MG63 (cell line): ENCODE measurements around the gene PXDN. TPM values are rescaled to one million over a fixed set of nuclear protein-coding genes. Genes with fewer than 3 reads are reported as not detected.

Experiments
- DNase-seq: peaks from one replicate; pipeline ENCODE4 v3.0.0-alpha.2; 2020
- H3K27me3 ChIP-seq: fragments of 250-450 bp; sonication (Bioruptor Pico); 2 replicates; pipeline ENCODE4 v1.5.1; 2020; ENCODE audit warnings: mild to moderate bottlenecking, moderate library complexity
- H3K36me3 ChIP-seq: fragments of 250-450 bp; sonication (Bioruptor Pico); 2 replicates; pipeline ENCODE4 v1.5.1; 2020; ENCODE audit warnings: mild to moderate bottlenecking, moderate library complexity
- H3K4me3 ChIP-seq: fragments of 250-450 bp; sonication (Bioruptor Pico); 2 replicates; pipeline ENCODE4 v1.5.1; 2020; ENCODE audit warnings: mild to moderate bottlenecking, moderate library complexity
- H3K9me3 ChIP-seq: fragments of 250-450 bp; sonication (Bioruptor Pico); 2 replicates; pipeline ENCODE4 v1.5.1; 2020; ENCODE audit warnings: mild to moderate bottlenecking, moderate library complexity
- total RNA-seq: library from RNA; depleted of rRNA; stranded (reverse); fragments of >200 nt; shearing (Covaris generic); gene quantifications from 2 replicates; pipeline ENCODE4 v1.2.3, GENCODE V29; 2014; ENCODE audit warnings: low replicate concordance

The PXDN gene
- total RNA-seq, 1 experiment from 2014 or later = 204 TPM

DNA sequence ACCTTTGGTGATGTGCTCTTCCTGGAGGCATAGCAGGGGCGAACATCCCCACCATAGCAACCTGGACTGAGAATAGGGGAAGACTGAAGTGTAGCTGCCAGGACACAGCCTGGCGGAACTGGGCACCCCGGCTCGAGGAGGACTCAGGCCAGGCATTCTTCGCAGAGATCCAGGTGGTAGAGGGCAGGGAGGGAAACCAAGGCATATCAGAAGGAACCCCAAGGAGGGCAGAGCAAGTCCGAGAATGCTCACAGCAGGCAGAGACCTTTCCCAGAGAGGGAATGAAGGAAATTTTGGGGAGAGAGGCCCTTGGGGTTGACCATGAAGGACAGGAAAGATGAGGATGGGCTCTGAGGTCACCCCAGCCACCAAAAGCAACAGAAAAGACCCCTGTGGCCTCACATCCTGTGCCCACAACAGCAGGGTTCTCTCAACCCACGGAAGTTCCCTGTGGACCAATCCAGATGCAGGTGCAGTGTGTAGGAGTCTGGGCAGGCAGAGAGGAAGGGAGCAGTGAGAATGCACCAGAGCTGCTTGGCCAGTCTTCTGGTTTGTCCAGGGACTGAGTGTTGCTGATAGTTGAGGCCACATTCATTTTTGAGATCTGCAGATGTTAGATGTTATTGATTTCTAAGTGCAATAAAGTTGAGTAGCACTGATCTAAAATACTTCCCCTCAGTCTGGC is 136.9 kb downstream of the PXDN start:
- H3K9me3 ChIP-seq = no peaks in the 10 kb centered on the region
- no peak for DNase-seq
- no peak overlapping the region for H3K4me3 ChIP-seq
- H3K27me3 ChIP-seq = no peaks in the 10 kb centered on the region
- no peaks in the 10 kb centered on the region for H3K36me3 ChIP-seq

DNA sequence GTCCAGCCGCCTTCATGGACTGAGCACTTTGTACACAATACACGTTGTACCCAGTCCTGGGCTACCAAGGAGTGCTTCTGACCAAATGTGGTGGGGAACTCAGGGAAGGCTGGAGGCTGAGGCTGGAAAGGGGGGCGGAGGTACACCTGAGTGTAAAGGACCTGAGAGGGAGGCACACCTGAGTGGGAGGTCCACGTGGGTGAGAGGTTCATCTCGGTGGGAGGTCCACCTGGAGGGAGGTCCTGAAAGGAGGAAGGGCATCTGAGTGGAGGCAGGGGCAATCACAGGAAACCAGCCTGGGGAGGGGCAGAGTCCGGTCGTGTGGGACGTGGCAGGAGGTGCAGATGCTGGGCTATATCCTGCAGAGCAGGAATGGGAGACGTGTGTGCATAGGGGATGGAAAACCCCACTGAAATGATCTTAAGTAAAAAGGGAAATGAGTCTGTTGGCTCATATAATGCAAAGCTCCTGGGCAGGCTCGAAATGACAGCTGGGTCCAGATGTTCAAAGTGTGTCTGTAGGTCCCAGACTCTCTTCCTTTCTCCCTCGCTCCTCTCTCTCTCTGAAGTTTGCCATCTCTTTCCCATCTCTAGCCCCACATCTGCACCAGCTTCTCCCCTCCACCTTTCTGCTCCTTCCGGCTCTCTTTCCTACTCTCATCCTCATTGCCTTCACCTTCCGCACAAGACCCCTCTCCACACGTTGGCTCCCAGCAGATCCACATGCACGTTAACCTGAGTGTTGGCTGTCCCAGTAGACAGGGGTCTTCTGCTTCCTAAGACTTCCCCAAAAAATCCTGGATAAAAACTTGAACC is 137.7 kb downstream of the PXDN start:
- Histone ChIP-seq H3K9me3 (no peaks in the 10 kb centered on the region), H3K4me3 (no peak overlapping the region), H3K27me3 (no peaks in the 10 kb centered on the region), H3K36me3 (no peaks in the 10 kb centered on the region)
- peak; percentile 66 for DNase-seq

DNA sequence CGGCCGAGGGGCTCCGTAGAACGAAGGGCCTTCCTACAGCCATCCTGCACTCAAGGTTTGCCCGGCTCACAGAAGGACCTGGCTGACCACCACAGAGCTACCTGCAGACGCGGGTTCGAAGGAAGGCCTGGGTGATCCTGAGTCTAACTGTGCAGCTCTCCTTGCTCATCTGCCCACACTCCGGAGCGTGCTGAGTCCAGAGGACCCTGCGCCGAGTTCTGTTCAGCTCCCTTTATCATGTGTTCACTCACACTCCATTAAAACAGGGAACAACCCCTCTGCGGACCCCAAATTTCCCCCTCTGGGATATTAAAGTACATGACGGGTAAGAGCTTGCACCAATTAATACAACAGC is 138.3 kb downstream of the PXDN start:
- DNase-seq = no peak
- no peak overlapping the region for H3K4me3 ChIP-seq

DNA sequence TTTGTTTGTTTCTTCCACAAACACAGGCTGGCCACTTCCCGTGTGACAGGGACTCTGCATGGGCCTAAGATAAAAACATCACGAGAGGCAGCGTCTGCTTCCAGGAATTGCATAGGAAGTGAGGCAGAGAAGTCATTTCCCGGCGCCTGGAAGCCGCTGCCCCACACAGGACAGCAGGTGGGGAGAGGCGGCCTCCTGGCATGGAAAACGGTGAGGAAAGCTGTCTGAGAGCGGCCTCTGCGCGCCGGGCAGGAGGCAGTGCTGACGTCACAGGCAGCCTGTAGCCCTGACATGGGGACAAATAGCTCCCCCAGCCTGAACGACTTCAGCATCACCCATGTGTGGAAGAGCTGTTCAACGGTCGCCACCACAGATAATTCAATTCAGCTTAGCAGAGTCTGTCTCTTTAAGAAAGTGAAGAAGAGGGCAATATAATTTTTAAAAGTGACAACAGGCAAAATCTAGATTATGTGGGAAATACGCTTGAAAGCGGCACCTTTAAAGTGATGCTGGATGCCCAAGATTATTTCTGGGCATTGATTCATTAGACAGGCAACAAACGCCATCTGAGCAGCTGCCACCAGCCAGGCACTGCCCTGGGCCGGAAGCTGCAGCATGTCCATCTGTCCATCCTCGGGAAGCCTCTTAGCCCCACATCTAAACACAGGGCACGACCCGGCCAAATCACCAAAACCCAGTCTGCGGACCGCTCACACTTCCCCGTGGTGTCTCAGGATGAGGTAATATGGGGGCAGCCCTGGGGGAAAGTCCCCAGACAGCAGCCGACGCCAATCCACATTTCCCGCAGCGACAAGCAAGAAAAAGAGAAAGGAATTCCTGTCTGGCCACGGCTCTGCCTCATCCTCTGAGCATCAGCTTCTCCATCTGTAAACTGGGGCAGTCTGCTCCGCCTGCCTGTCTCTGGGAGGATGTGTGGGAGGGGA is 138.9 kb downstream of the PXDN start:
- Histone ChIP-seq H3K9me3 (no peaks in the 10 kb centered on the region), H3K4me3 (no peak overlapping the region), H3K27me3 (no peaks in the 10 kb centered on the region), H3K36me3 (no peaks in the 10 kb centered on the region)
- no peak for DNase-seq

More for the DNA sequence above, 138.3 kb downstream of the PXDN start:
- Histone ChIP-seq H3K9me3 (no peaks in the 10 kb centered on the region), H3K27me3 (no peaks in the 10 kb centered on the region), H3K36me3 (no peaks in the 10 kb centered on the region)

DNA sequence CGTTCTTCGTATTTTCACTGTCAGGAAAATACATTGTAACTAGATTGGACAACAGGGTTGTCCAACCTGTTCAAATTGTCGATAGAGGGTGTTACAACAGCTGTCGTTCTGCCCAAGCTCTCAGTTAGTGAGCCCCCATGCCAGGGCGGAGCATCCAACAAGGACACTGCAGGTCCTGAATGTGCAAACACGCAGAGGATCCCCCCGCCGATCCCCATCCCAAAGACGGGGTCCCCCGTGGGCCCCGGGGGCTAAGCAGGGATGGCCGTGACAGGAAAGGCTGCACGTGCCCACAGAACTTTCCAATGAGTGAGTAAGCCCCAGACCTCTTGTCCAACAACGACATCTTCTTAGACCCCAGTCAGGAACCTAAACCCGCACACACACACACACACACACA is 140.8 kb downstream of the PXDN start:
- DNase-seq = no peak
- Histone ChIP-seq H3K4me3 (no peak overlapping the region), H3K27me3 (no peaks in the 10 kb centered on the region)

DNA sequence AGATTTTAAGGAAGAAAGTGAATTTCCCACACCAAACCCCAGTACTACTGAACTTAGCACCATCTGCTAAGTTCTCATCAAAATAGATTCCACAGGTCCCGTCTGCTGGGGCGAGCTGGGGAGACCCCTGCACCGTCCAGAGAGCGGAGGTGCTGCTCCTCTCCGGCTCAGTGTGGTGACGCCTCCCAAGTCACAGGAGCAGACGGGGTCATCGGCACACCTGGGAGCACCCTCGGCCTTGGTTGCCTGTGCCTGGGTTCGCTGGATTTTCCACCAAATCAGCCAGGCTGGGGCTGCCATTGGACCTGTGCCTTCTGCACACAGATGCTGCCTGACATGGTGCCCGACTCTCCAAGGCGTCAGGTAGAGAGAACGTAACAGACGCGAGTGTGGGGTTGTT is 141.3 kb downstream of the PXDN start:
- Histone ChIP-seq H3K27me3 (no peaks in the 10 kb centered on the region), H3K9me3 (no peaks in the 10 kb centered on the region), H3K36me3 (no peaks in the 10 kb centered on the region), H3K4me3 (no peak overlapping the region)
- DNase-seq = no peak

More for the DNA sequence above, 140.8 kb downstream of the PXDN start:
- Histone ChIP-seq H3K9me3 (no peaks in the 10 kb centered on the region), H3K36me3 (no peaks in the 10 kb centered on the region)

DNA sequence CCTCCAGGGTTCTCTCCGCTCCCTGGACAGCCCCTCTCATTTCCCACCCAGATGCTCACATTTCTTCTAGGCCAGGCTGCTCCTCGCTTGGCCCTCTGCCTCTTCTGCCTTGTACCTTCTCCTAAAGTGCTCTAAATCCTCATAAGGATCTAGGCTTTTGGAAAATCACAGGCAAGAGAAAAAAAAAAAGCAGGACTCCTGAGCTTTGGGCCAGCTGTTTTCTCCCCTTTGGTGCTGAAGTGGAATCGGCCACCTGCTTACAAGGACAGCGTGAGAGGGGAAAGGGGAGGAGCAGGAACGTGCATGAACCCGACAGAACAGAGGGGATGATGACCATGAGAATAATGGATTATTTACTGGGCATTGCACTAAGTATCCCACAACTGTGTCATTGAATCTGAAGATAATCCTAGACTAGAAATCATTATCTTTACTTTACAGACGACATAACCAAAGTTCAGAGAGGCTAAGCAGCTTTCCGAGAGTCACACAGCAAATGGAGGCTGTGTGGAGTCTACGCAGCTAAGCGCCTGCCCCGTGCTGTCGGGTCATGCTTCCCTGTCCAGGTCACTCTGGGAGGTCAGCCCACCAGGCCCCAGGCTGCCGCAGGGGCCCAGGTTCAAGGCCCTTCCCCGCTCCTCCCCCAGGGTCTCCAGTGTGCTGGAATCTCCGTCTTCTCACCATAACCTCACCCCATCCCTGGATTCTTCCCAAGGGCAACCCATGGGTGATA is 141.9 kb downstream of the PXDN start:
- DNase-seq = no peak
- no peaks in the 10 kb centered on the region for H3K36me3 ChIP-seq
- no peak overlapping the region for H3K4me3 ChIP-seq
- H3K9me3 ChIP-seq = no peaks in the 10 kb centered on the region
- no peaks in the 10 kb centered on the region for H3K27me3 ChIP-seq

DNA sequence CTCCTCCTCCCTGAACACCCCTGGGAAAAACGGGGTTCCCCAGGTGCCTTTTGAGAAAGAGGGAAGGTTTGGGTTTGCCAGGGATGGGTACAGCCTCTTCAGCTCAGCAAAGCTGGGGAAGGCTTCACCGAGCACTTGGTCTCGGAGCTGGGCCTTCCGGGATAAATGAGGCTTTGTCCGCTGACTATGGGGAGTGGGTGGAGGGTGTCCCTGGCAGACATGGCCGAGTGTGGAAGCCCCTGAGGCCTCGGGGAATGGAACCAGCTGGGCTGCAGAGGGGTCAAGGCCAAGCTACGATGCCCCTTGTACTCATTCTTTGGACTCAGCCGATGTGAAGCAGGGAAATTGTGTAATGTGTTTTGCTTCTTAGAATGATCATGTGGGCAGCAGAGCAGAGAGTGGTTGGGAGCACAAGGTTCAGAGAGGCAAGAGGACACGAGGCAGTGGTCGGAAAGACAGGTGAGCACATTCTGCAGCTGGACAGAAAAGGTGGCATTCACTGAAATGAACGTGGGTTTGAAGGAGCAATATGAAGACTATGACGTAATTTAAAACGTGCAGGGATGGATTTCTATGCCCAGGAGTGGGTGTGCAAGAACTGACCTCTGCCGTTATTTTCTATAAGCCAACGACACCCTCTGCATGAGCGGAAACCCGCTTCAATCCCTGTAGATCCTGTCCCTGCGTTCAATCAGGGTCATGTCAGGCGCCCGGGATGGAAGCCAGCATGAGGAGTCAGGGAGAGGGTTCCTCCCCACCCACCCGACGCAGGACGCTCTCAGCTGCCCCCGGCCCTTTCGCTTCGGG is 142.6 kb downstream of the PXDN start:
- Histone ChIP-seq H3K27me3 (no peaks in the 10 kb centered on the region), H3K4me3 (no peak overlapping the region), H3K36me3 (no peaks in the 10 kb centered on the region), H3K9me3 (no peaks in the 10 kb centered on the region)
- no peak for DNase-seq

DNA sequence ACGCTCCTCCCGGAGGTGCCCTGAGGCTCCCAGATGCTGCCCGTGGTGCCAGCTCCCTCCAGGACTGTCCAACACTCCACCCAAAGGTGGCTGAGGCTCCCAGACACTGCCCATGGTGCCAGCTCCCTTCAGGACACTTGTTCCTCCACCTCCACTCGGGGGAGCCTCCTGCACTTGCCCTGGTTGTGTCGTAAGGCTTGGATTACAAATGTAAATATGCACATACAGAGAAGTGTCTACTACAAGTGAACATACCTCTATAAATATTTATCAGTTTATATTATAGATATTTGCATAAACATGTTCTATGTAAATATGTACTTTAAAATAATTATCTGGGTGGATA is 143.3 kb downstream of the PXDN start:
- H3K36me3 ChIP-seq = no peaks in the 10 kb centered on the region
- H3K4me3 ChIP-seq = no peak overlapping the region
- no peaks in the 10 kb centered on the region for H3K27me3 ChIP-seq
- no peak for DNase-seq
- H3K9me3 ChIP-seq = no peaks in the 10 kb centered on the region

DNA sequence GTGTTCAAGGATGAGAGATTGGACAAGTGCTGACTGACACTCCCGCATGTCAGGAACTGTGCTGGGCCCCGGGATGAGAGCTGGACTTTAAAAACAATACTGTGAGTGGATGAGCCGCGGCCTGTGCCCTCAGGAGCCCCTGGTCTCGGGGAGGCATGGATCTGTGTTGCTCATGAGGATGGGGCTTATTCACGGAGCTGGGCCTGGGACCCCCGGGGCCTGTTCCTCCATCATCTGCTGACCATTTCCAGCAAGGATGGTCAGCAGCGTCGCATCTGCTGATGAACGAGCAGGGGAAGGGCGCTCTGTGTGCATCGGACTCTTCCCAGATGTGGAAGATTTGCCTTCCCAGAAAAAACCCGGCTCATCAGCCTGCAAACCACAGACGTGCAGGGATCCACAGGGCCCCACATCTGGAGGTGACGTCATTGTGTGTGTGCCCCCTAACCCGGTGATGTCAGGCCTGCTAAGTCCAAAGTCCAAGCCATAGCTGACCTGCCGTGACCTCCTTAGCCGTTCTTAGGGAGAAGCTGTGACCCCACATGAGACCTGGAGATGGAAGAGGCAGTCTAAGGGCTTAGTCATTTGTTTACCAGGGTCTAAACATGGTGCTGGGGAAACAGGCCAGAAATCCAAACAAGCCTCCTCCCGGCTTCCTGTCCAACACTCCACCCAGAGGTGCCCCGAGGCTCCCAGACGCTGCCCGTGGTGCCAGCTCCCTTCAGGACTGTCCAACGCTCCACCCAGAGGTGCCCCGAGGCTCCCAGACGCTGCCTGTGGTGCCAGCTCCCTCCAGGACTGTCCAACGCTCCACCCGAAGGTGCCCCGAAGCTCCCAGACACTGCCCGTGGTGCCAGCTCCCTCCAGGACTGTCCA is 143.9 kb downstream of the PXDN start:
- Histone ChIP-seq H3K36me3 (no peaks in the 10 kb centered on the region), H3K27me3 (no peaks in the 10 kb centered on the region), H3K9me3 (no peaks in the 10 kb centered on the region), H3K4me3 (no peak overlapping the region)
- DNase-seq = peak; percentile 93

DNA sequence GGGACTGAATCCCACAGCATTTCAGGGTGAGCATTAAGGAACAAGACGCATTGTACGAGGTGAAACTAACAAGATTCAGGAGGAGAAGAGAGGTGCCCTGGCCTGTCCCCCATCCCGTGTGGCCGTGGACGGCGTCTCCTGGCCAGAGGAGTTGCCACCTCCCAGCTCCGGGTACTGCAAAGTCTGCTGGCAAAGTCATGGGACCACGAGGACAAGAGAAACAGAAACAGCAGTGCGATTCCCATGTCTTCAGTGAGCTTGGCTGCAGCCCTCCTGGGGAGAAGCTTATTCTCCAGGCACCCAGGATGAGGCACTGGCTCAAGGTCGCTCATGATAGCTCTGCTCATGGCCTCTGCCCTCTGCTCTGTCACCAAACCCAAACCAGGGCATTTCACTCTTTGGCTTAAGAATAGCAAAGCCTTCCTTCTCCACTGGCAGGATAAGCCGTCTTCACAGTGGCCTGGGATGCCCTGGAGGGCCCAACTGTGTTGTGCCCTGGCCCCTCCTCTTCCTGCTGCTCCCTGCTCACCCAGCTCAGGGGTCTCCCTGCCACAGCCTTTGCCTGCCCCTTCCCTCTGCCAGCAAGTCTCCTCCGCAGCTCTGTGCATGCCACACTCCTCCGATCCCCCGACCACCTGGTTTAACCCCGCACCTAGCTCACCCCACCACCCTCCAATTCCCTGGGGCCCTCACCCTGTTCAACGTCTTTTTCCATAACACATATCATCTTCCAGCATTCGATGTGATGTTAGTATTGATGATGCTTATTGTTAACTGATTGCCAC is 144.8 kb downstream of the PXDN start:
- Histone ChIP-seq H3K9me3 (no peaks in the 10 kb centered on the region), H3K4me3 (no peak overlapping the region), H3K36me3 (no peaks in the 10 kb centered on the region), H3K27me3 (no peaks in the 10 kb centered on the region)
- DNase-seq = no peak

DNA sequence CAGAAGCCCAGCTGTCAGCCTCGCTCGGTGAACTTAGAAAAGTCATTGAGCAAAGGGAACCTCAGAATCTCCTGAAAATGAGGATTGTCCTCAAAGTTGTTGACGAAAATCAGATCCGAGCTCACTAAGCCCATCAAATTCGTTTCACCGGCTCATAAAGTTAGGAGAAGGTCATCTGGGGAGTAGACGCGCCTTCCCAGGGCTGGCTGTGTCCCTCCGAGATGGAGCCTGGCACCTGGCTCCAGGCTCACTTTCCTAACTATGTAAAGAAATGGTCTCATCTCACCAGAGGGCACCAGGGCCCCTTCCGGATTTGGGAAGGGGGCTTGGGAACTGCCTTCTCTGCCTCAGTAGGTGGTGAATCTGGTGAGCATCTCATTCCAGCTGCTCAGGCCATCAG is 145.5 kb downstream of the PXDN start:
- Histone ChIP-seq H3K36me3 (no peaks in the 10 kb centered on the region), H3K27me3 (no peaks in the 10 kb centered on the region), H3K9me3 (no peaks in the 10 kb centered on the region), H3K4me3 (no peak overlapping the region)
- no peak for DNase-seq

DNA sequence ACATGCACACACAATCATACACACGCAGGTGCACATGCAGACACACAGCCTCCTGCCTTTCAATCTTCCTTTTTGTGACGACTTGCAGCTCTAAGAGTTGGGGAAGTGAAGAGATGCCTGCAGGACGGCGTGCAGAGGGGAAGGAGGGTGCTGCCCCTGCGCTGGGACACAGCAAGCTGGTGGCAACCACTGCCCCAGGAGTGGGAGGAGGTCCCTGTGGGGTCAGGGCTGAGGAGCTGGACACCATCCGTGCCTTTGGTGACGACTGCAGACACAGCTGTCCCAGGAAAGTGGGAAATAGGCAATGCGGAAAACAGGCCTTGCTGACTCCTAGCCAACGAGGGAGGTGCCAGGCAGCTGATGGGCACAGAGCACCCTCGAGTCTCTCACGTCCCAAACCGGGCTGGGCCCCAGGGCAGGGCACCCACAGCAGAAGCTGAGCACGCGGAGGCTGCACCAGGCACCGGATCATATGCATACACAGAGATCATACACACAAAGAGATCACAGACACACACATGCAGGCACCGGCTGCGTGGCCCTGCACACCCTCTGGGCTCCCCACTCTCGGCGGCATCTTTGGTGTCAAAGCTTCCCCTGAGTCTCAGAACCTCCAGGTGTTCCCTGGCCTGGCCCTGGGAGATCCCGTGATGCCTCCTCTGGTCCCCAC is 146.1 kb downstream of the PXDN start:
- Histone ChIP-seq H3K36me3 (no peaks in the 10 kb centered on the region), H3K27me3 (no peaks in the 10 kb centered on the region)
- no peak for DNase-seq

DNA sequence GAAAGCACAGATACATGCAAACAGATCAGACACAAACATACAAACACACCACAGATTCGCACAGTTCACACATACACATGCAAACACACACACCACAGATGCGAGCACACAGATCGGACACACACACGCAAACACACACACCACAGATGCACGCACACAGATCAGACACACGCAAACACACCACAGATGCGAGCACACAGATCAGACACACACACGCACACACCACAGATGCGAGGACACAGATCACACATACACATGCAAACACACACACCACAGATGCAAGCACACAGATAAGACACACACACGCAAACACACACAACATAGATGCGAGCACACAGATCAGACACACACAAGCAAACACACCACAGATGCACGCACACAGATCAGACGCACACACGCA is 149.0 kb downstream of the PXDN start:
- no peak for DNase-seq
- H3K4me3 ChIP-seq = no peak overlapping the region
- no peaks in the 10 kb centered on the region for H3K9me3 ChIP-seq
- H3K36me3 ChIP-seq = no peaks in the 10 kb centered on the region
- no peaks in the 10 kb centered on the region for H3K27me3 ChIP-seq

More for the DNA sequence above, 146.1 kb downstream of the PXDN start:
- Histone ChIP-seq H3K4me3 (no peak overlapping the region), H3K9me3 (no peaks in the 10 kb centered on the region)
